Regular cardiac myocyte (primary cell): Measurements from ENCODE around the gene STAB1. TPM values are rescaled to one million over a fixed set of nuclear protein-coding genes. Genes with fewer than 3 reads are reported as not detected.

ENCODE experiments used
- total RNA-seq: library from RNA; depleted of rRNA; stranded (reverse); fragments of >200 nt; gene quantifications from 2 replicates; pipeline ENCODE4 v1.2.3, GENCODE V29; 2014

The STAB1 gene, protein sequence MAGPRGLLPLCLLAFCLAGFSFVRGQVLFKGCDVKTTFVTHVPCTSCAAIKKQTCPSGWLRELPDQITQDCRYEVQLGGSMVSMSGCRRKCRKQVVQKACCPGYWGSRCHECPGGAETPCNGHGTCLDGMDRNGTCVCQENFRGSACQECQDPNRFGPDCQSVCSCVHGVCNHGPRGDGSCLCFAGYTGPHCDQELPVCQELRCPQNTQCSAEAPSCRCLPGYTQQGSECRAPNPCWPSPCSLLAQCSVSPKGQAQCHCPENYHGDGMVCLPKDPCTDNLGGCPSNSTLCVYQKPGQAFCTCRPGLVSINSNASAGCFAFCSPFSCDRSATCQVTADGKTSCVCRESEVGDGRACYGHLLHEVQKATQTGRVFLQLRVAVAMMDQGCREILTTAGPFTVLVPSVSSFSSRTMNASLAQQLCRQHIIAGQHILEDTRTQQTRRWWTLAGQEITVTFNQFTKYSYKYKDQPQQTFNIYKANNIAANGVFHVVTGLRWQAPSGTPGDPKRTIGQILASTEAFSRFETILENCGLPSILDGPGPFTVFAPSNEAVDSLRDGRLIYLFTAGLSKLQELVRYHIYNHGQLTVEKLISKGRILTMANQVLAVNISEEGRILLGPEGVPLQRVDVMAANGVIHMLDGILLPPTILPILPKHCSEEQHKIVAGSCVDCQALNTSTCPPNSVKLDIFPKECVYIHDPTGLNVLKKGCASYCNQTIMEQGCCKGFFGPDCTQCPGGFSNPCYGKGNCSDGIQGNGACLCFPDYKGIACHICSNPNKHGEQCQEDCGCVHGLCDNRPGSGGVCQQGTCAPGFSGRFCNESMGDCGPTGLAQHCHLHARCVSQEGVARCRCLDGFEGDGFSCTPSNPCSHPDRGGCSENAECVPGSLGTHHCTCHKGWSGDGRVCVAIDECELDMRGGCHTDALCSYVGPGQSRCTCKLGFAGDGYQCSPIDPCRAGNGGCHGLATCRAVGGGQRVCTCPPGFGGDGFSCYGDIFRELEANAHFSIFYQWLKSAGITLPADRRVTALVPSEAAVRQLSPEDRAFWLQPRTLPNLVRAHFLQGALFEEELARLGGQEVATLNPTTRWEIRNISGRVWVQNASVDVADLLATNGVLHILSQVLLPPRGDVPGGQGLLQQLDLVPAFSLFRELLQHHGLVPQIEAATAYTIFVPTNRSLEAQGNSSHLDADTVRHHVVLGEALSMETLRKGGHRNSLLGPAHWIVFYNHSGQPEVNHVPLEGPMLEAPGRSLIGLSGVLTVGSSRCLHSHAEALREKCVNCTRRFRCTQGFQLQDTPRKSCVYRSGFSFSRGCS (N-terminal part only)
- 1.1 and 2.9 TPM in 2 replicates for total RNA-seq

DNA sequence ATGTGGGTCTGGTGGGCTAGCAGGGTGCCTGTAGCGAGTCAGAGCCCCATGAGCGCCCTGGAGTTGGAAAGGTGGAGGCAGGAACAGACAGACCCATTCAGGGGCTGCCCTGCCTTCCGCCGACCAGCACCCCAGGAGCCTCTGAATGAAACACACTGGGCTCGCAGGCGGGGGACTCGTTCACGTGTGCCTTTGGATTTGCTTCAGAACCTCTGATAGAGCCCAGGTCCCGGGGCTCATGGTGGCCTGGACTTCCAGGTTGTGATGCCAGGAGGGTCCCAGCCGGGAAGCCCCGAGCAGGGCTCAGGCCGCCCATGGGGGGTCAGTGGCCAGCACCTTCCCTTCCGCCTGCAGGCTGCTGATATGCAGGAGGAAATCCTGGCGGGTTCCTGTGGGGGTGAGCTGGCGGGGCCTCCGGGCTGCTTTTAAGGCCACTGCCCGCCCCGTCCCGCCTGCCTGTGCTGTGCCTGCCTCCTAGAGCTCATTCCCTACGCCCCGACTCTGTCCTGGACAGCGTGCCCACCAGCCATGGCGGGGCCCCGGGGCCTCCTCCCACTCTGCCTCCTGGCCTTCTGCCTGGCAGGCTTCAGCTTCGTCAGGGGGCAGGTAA, at the start of gene STAB1:
STAB1 (plus strand) TSS at position 453 of the 610 bp plus-strand sequence; CDS start at position 529, 76 bp downstream.

DNA sequence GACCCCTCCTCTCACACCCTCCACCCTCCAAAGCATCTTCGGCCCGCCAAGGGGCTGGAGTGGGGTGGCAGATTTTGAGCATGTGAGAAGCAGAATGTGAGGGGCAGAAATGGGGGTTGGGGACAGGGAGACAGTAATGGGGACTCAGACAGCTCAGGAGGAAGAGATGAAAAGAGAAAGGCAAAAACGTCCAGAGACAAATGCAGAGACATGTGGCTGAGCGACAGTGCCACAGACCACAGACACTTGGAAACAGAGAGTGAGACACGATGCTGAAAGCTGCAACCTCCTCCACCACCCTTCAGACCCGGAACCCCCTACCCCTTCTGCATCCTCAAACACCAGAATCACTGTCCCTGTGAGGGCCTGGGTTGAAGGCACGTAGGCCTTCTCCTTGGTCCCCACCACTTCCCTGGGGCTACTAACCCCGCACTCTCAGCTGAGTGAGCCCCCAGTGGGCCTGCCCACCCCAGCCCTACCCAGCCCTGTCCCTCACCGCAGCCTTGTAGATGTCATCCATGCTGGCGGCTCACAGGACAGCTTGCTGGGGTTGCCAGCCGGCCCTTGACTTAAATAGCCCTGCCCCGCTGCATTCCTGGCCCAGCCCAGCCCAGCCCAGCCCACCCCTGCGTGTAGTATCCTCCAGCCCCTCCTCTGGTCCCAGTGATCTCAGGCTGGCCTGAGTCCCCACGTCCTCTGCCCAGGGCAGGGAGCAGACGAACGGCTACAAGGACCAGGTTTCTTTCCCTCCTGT, 41.5 kb upstream of the STAB1 start, which contains the start of gene TNNC1:
TNNC1 (minus strand) TSS at position 546 of the 754 bp plus-strand sequence; CDS start at position 520, 26 bp downstream.

GRCh38 chr3:52455283-52456168, 39.6 kb upstream of the STAB1 start, which contains the start of gene NISCH:
Gene NISCH (plus strand): TSS chr3:52455604. CDS start chr3:52455642, 38 bp downstream.

DNA sequence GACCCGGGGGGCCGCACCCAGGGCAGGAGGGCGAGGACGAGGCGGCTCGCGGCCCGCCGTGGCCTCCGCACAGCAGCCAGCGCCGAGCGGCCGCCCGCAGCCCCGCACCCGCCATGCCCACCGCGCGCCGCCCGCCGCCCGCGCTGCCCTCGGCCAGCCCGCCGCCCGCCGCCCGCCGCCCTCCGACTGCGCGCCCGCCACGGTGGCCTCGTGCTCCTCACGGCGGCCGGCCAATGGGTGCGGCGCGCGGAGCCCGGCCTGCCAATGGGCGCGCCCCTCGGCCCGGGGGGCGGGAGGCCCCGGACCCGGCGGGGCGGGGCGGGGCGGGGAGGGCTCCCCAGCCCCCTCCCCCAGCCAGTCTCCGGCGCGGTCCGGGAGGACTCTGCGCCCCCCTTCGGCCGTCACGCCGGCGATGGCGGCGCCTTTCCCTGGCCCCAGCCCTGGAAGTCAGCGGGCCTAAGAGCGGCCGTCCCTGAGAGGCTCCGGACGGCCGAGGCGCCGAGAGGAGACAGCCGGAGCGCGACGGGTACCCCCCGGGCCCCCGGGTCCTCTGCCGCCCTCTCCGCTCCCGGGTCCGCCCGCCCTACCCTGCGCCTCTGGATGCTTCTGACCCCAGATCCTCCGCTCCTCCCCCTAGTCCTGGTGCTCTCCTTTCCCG, 38.6 kb downstream of the STAB1 start, which contains the start of gene NT5DC2:
NT5DC2 (minus strand) TSS at position 235 of the 658 bp plus-strand sequence; CDS start at position 115, 120 bp downstream.

DNA sequence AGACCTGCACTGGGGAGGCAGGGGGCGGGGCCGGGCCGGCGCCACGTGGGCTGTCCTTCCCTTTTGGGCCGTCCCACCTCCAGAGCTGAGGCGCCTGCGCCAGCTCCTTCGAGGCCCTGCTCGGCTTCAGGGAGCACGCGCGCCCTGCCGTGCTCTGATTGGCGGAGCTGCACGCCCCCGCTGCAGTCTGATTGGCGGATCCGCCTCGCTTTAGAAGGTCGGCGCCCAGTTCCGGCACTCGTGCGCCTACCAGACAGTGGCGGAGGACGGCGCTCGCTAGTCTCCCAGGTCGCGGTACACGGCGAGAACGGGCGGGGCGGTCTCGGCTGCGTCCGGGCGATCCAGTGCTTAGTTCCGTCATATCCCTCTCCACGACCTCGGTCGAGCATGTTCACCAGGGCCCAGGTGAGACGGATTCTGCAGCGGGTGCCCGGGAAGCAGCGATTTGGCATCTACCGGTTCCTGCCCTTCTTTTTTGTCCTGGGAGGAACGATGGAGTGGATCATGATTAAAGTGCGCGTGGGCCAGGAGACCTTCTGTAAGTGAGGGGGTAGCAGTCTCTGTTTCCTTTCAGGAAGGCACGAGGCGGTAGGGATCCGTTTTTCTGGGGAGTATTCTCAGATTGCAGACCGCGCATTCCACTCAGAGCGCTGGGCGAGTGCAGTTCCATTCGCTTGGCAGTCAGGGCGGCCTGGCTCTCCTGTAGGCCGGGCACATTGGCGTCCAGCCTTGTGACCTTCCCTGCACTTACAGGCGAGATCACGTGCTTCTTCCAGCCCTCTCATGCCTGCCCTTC, 41.4 kb downstream of the STAB1 start, which contains the start of gene UQCC5:
UQCC5 (plus strand) TSS at position 237 of the 796 bp plus-strand sequence; CDS start at position 388, 151 bp downstream.

Other genes with a start within 250 kb of the STAB1 start
- 18.3 and 18.8 TPM in 2 replicates for gene PPM1M, start 249.6 kb upstream of the STAB1 start, total RNA-seq
- 51.0 and 79.8 TPM in 2 replicates for gene WDR82, start 216.7 kb upstream of the STAB1 start, total RNA-seq
- gene GLYCTK, start 207.5 kb upstream of the STAB1 start, total RNA-seq: 2.8 and 8.8 TPM in 2 replicates
- gene DNAH1, start 179.0 kb upstream of the STAB1 start, total RNA-seq: 0.96 and 2.0 TPM in 2 replicates
- gene BAP1, start 85.3 kb upstream of the STAB1 start, total RNA-seq: 41.2 and 61.9 TPM in 2 replicates
- 1.7 and 2.1 TPM in 2 replicates for gene PHF7, start 84.7 kb upstream of the STAB1 start, total RNA-seq
- gene SEMA3G, start 50.2 kb upstream of the STAB1 start, total RNA-seq: under 0.01 TPM in 2 replicates
- gene TNNC1, start 41.3 kb upstream of the STAB1 start, total RNA-seq: 0.96 and 2.5 TPM in 2 replicates
- gene NISCH, start 39.7 kb upstream of the STAB1 start, total RNA-seq: 38.2 and 67.9 TPM in 2 replicates
- gene NT5DC2, start 38.5 kb downstream of the STAB1 start, total RNA-seq: 25.1 and 93.9 TPM in 2 replicates
- gene UQCC5, start 41.3 kb downstream of the STAB1 start, total RNA-seq: 3.7 and 7.5 TPM in 2 replicates
- 53.8 and 64.0 TPM in 2 replicates for gene PBRM1, start 190.6 kb downstream of the STAB1 start, total RNA-seq
- gene GNL3, start 190.7 kb downstream of the STAB1 start, total RNA-seq: 160 and 167 TPM in 2 replicates
- gene GLT8D1, start 210.5 kb downstream of the STAB1 start, total RNA-seq: 112 and 118 TPM in 2 replicates
- 71.6 and 96.6 TPM in 2 replicates for gene SPCS1, start 210.8 kb downstream of the STAB1 start, total RNA-seq